Breast epithelium (tissue), 3 donors: ENCODE measurements around the gene FAM204A.

Experiments
- POLR2A ChIP-seq: fragments of 450-650 bp; IDR thresholded peaks from one replicate; pipeline ENCODE4 v1.6.1; 2016; ENCODE audit warnings: antibody characterized with exemption, mild to moderate bottlenecking, moderate library complexity
- TF ChIP-seq, protein P1 (sequence below), 3 donors: fragments of 450-650 bp; IDR thresholded peaks; one replicate each; pipeline ENCODE4 v1.5.1; 2016 to 2017; ENCODE audit warnings: antibody characterized with exemption in 3 of 3, mild to moderate bottlenecking in 3 of 3, moderate library complexity in 3 of 3

DNA sequence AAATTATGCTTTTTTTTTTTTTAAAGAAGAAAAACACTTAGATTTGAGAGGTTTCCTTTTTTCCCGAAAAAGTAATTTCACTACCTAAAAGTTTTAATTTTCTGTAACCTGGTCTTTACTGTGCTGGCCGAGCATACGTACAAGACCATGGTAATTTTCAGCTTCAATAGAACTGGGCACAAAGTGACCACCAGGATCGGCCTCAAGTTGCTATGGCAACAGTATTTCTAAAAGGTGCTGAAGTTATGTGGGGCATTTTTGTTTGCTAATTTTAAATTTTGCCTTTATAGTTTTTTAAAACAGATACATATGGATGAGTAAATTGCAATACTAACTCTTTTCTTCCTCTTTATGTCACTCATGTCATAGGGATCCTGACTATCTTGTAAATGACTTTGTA, 69.4 kb downstream of the FAM204A start:
- TF ChIP-seq, protein P1, sequence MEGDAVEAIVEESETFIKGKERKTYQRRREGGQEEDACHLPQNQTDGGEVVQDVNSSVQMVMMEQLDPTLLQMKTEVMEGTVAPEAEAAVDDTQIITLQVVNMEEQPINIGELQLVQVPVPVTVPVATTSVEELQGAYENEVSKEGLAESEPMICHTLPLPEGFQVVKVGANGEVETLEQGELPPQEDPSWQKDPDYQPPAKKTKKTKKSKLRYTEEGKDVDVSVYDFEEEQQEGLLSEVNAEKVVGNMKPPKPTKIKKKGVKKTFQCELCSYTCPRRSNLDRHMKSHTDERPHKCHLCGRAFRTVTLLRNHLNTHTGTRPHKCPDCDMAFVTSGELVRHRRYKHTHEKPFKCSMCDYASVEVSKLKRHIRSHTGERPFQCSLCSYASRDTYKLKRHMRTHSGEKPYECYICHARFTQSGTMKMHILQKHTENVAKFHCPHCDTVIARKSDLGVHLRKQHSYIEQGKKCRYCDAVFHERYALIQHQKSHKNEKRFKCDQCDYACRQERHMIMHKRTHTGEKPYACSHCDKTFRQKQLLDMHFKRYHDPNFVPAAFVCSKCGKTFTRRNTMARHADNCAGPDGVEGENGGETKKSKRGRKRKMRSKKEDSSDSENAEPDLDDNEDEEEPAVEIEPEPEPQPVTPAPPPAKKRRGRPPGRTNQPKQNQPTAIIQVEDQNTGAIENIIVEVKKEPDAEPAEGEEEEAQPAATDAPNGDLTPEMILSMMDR (IDR thresholded peaks at IDR 0.05): no peak
- no peak for TF ChIP-seq POLR2A
